Motor neuron (in vitro differentiated cells): ENCODE measurements around the gene NCR2. TPM values are rescaled to one million over a fixed set of nuclear protein-coding genes. Genes with fewer than 3 reads are reported as not detected.

Source experiments
- ATAC-seq, 8 experiments: fragments of 200-7000 bp; cut with Tn5 transposase; replicated peaks in 6 of 8; 2 replicates each; pipeline ENCODE4 v1.8.0; 2021; ENCODE audit warnings: mild to moderate bottlenecking in 8 of 8, moderate library complexity in 8 of 8
- H3K27ac ChIP-seq, 2 donors: fragments of 250-450 bp; sonication (Bioruptor Pico); 2 replicates each; pipeline ENCODE4 v1.9.0; 2021; ENCODE audit warnings: antibody characterized with exemption in 2 of 2, mild to moderate bottlenecking in 2 of 2, moderate library complexity in 1 of 2
- H3K4me1 ChIP-seq, 2 donors: fragments of 250-450 bp; sonication (Bioruptor Pico); replicated peaks in 1 of 2; 2 replicates each; pipeline ENCODE4 v1.6.1; 2021; ENCODE audit warnings: antibody characterized with exemption in 2 of 2, mild to moderate bottlenecking in 2 of 2, moderate library complexity in 1 of 2
- H3K4me3 ChIP-seq, 5 donors: fragments of 250-450 bp; sonication (Bioruptor Pico); 2 replicates each; pipeline ENCODE4 v1.9.0; 2021; ENCODE audit warnings: antibody characterized with exemption in 5 of 5, mild to moderate bottlenecking in 5 of 5, moderate library complexity in 4 of 5
- WGBS, 10 experiments: fragments of 450-650 bp; shearing (Covaris generic); methylation state at CpG; one replicate each; pipeline ENCODE4 v1.0.0; 2022; 5-methylcytosine and 5-hydroxymethylcytosine counted together
- in situ Hi-C, 9 experiments: fragments of 400-800 bp; cut with MboI; loops; one replicate each; pipeline ENCODE4 v1.15.0; 2021; ENCODE audit warnings: low sequenced_read_pairs in 9 of 9, low pct_unique_long_range_greater_than_20kb in 2 of 9; ENCODE audit not compliant: unreplicated experiment in 9 of 9
- total RNA-seq, 8 experiments: library from RNA; unstranded; fragments of 300-600 nt; gene quantifications; 2 replicates each; pipeline versions ENCODE4 v1.2.3 to v1.2.4, GENCODE V29; 2022

NCR2 gene
- total RNA-seq, 8 experiments from 2014 or later, result not detected

DNA sequence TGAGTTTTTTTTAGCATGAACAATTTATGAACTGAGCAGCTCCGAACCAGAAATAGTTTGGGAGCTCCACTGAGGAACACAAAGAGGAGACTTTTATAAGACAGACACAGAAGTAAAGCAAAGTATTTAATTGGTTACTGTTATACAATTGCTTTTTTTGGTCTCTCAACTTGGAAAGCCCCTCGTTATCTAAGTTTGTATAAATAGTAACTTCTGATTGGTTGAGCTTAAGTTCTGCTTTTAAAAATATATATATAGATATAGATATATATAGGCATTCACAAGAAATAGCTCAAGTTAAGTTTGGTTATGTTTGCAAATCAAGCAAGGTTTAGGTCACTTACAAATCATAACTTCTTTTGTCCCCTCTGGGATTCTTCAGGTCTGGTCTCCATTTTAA lies 20.2 kb upstream of the NCR2 start:
- in situ Hi-C loops, result loop anchor here in 2 of 9 experiments (10.0 to 25.0 kb wide), 2 partner anchors 228 to 230 kb away; no protein-coding TSS in a partner anchor
- Histone ChIP-seq H3K4me3 (no peak overlapping the region), H3K4me1 (no peaks in the 10 kb centered on the region), H3K27ac (no peak overlapping the region)
- no peak for ATAC-seq
- WGBS, 10 experiments, result 0 to 81% (median 71%) methylated on average over 2 of the region's 2 CpGs

DNA sequence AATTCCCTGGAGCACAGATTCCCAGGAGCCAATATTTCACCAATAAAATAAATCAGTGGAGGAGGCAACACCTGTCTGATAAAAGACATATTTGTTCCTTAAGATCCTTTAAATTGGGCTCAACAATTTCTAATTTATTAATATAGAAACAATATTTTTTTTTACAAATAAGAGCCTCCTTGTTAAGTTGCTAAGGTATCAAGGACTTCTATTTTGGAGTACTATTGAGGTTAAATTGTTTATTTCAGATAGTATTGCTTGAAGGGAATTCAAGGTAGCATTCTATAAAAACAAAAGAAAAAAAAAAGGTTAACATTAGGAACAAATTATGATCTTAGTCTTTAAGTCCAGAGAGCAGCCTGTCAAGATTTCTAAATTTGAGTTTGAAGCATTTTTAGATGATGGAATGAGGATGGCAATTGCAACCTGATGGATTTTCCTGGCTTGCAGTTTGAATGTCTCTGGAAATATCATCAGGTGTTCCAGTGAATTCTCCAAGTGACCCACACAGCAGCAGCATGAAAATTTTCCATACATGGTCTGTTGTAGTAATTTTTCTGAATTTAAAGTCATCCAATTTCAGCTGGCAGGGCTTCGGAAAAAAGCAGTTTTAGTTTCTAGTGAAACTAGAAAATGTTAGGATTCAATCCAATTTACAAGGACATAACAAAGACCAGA lies 19.3 kb upstream of the NCR2 start:
- in situ Hi-C loops, result loop anchor here in 2 of 9 experiments (10.0 to 25.0 kb wide), 2 partner anchors 229 to 231 kb away; no protein-coding TSS in a partner anchor
- no peak for ATAC-seq
- no peak overlapping the region for H3K4me3 ChIP-seq
- no peak overlapping the region for H3K27ac ChIP-seq
- no peaks in the 10 kb centered on the region for H3K4me1 ChIP-seq
- 0 to 100% (median 78%) methylated on average over 1 of the region's 1 CpG; no CpG with 5 or more reads in 1 of the 10 experiments for WGBS, 10 experiments

DNA sequence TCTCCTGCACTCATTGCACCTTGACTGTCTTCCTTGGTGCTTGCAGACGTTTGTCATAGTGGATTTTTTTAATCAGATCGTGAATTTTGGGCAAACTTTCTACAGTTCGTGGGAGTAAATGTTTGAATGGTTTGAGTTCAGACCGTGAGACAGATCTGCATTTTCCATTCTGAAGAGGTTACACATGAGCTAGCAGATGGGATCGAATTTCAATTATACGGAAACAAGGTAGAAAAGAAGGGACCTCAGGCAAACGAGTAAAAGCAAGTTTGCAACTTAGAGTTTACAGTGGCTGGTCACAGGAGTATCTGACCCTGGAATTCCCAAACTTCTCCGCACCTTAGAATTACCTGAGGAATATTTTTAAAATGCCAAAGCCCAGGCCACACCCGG lies 17.2 kb upstream of the NCR2 start:
- no peak for ATAC-seq
- in situ Hi-C loops, result loop anchor here in 2 of 9 experiments (10.0 to 25.0 kb wide), 2 partner anchors 231 to 233 kb away; no protein-coding TSS in a partner anchor
- Histone ChIP-seq H3K4me3 (no peak overlapping the region), H3K27ac (no peak overlapping the region), H3K4me1 (no peaks in the 10 kb centered on the region)
- WGBS, 10 experiments, result 0 to 80% (median 39%) methylated on average over 1 to 9 of the region's 9 CpGs; no CpG with 5 or more reads in 1 of the 10 experiments

DNA sequence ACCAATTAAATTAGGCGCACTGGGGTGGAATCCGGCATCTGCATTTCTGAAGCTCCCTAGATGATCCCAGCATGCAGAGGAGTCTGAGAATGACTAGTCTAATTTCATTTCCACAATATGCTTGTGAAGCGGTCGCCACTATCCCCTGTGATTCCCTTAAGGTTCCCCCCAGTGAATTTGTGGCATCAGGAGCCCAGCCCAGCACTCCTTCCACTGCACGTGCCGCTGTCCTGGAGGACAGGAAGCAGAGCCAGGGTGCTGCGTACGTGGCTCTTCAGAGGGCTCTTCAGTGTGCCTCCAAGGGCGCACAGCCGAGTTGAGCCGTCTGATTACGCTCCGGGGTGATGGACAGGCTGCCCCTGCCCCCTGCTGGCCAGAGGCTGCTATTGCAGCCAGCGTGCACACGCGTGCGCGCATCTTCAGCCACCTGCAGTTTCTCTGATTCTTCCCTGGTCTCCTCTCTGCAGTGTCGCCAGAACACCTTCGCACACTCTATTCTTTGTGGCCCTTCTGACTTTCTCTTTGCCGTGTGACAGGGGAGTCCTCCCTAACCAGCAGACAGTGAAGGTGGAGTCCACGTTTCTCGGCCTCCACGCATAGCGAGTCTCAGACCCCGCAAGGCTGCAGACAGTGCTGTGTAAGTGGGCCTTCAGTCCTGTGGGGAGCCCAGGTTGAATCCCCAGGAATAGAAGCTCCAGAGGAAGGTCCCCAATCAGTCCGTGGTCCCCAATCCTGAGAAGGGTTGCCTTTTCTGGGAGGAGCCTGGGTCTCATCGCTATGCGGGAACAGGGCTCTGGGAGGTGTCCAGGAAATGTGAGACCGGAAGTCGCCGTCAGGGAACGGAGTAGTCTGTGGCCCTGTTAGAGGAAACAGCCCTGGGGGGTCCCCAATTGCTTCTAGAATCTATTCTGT lies 16.5 kb upstream of the NCR2 start:
- Histone ChIP-seq H3K27ac (no peak overlapping the region), H3K4me3 (no peak overlapping the region), H3K4me1 (no peaks in the 10 kb centered on the region)
- peak; percentile 92 to 99 (median 96) for ATAC-seq
- in situ Hi-C loops, result loop anchor here in 2 of 9 experiments (10.0 to 25.0 kb wide), 2 partner anchors 232 to 234 kb away; no protein-coding TSS in a partner anchor
- WGBS, 10 experiments, result 0 to 61% (median 12%) methylated on average over 2 to 22 of the region's 33 CpGs; no CpG with 5 or more reads in 2 of the 10 experiments

DNA sequence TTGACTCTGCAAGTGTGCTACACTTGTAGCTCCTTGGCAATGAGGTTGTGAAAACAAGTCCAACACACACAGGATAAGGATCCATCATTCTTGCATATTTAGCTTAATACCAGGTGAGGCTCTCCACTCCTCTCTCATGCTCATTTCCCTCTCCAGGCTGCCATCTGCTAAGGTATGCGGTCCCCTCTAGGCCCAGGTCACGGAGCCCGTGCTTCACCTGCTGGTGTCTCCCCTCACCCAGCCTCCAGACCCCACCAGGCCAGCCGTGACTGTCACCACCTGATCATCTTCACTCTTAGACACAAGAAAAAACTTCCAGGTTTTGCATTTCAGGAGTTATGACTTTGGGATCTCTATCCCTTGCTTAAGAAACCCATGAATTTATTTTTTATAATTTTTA lies 14.2 kb upstream of the NCR2 start:
- Histone ChIP-seq H3K4me3 (no peak overlapping the region), H3K27ac (no peak overlapping the region), H3K4me1 (no peaks in the 10 kb centered on the region)
- ATAC-seq, result no peak
- in situ Hi-C loops, result loop anchor here in 1 of 9 experiments (25.0 kb wide), 1 partner anchor 234 kb away; no protein-coding TSS in a partner anchor
- 0 to 80% (median 62%) methylated on average over 1 to 4 of the region's 4 CpGs; no CpG with 5 or more reads in 5 of the 10 experiments for whole genome bisulfite sequencing, 10 experiments

DNA sequence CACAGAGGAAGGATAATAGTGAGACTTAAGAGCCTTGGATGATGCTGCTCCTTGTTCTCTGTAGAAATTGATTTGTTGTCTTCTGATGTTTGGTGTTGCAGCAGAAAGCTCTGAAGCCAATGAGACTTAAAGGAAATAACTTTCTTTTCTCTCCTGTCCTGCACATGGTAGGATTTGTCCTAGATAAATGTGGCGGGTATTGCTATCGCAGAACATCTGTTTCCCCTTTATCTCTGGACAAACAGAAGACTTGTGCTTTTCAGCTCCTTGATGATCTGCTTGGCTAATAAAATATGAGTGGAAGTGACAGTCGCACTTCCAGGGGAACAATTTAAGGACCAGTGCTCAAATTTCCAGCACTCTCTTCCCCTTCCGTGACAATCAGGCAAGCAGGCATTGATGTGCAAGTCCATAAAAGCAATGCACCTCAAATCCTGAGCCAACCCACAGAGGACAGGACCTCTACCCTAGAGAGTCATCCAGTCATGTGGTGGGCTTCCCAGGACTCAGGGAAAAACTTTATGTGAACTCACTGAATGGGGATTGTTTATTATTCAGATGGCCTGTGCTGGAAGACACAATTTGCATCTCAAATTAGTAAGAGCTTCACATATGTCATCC lies 9.9 kb upstream of the NCR2 start:
- ATAC-seq, result no peak
- Histone ChIP-seq H3K27ac (no peak overlapping the region), H3K4me3 (no peak overlapping the region), H3K4me1 (no peaks in the 10 kb centered on the region)
- in situ Hi-C loops, result no loop called here
- WGBS, 10 experiments, result 0 to 100% (median 40%) methylated on average over 1 to 4 of the region's 4 CpGs; no CpG with 5 or more reads in 1 of the 10 experiments

DNA sequence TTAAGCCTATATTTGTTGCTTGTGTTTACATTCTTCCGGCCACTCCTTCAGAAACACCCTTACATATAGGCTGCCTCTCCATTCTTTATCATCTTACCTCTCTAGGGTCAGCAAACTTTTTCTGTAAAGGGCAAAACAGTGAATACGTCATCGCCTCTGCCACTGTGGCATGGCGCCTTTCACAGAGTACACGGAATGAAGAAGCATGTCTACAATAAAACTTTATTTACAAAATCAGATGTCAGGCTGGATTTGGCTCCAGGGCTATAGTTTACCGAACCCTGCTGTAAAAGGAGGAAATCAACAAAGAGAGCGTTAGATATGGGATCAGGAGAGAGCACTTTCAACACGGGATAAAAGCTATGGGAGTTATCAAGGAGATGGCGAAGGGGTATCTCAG lies 9.3 kb upstream of the NCR2 start:
- no peaks in the 10 kb centered on the region for H3K4me1 ChIP-seq
- WGBS, 10 experiments, result 31 to 83% (median 59%) methylated on average over 3 to 9 of the region's 9 CpGs
- H3K4me3 ChIP-seq, result no peak overlapping the region
- in situ Hi-C loops, result no loop called here
- no peak overlapping the region for H3K27ac ChIP-seq
- no peak for ATAC-seq

DNA sequence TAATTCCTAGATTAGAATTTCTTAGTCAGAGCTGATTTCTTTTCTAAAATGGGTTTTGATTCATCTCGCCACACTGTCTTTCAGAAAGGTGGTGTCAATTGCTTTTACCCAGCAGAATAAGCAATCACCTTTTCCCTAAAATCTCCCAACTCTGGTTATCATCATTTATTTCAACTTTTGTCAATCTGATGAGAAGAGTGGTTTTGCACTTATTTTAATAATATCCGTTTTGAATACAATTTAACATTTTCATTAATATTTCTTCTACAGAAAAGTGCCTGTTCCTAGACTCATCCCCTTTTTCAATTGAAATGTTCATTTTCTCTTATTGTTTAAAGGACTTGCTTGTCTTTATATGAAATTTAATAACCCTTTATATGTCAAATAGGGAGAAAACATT lies 8.2 kb upstream of the NCR2 start:
- in situ Hi-C loops, result no loop called here

DNA sequence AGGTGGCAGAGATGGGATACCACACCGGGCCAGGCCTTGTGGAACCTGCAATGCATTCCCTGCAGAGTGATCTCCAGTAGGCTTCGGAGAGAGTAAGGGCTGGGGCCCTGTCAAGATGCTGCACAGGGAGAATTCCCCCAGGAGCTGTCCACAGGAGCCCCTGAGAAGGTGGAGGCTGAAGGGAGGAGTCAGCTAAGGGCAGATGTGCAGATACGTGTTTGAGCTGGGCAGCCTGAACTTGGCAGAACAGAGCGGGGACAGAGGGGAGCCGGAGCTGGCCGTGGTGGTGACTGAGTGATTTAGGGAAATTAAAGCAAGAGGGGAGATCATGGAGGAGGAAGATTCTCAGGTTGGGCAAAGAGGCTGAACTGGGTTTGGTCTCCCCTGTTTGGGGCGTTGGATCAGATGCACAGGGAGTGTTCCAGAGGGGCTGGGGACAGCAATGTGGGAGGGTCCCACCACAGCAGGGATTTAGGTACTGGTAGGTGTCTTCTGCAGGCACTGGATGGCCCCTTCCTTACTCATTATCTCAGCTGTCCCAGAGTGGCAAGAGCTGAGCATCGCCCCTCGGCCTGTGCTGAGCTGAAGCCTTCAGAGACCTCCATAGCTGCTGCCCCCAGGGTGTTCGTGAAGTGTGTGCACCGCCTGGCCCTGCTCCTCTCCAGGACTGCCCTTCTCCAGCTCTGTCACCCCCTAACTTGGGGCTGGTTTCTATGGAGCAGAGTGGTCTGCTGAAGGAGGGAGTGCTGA lies 3.8 kb upstream of the NCR2 start:
- Histone ChIP-seq H3K4me3 (no peak overlapping the region), H3K27ac (no peak overlapping the region), H3K4me1 (no peaks in the 10 kb centered on the region)
- in situ Hi-C loops, result no loop called here
- no peak for ATAC-seq
- WGBS, 10 experiments, result 40 to 100% (median 74%) methylated on average over 2 to 9 of the region's 11 CpGs; no CpG with 5 or more reads in 2 of the 10 experiments

More for the DNA sequence above, 8.2 kb upstream of the NCR2 start:
- 0 to 67% (median 42%) methylated on average over 1 to 2 of the region's 2 CpGs; no CpG with 5 or more reads in 1 of the 10 experiments for WGBS, 10 experiments
- ATAC-seq, result no peak
- no peaks in the 10 kb centered on the region for H3K4me1 ChIP-seq
- no peak overlapping the region for H3K27ac ChIP-seq
- no peak overlapping the region for H3K4me3 ChIP-seq

DNA sequence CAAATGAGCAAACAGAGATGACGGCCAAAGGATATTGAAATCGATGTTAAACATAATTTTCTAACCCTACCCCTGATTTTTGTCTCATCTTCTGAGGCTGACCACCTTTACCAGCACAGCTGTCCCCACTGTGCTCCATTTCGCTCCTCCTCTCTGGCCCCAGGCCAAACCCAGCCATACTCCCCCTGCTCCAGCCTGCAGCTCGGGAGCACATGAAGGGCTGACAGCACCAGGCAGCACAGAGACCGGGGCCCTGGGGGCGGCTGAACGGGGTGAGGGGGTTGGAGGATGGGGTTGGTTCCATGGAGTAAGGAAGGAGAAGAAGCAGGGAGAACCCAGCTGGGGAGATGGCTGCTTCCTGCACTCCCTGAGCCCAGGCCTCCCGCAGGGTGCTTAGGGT lies 3.2 kb upstream of the NCR2 start:
- H3K4me3 ChIP-seq, result no peak overlapping the region
- WGBS, 10 experiments, result 40 to 100% (median 61%) methylated on average over 1 to 7 of the region's 8 CpGs; no CpG with 5 or more reads in 5 of the 10 experiments
- in situ Hi-C loops, result no loop called here
- peak in 1 of 8 experiments; percentile 19 for ATAC-seq
- H3K27ac ChIP-seq, result no peak overlapping the region
- H3K4me1 ChIP-seq, result no peaks in the 10 kb centered on the region

DNA sequence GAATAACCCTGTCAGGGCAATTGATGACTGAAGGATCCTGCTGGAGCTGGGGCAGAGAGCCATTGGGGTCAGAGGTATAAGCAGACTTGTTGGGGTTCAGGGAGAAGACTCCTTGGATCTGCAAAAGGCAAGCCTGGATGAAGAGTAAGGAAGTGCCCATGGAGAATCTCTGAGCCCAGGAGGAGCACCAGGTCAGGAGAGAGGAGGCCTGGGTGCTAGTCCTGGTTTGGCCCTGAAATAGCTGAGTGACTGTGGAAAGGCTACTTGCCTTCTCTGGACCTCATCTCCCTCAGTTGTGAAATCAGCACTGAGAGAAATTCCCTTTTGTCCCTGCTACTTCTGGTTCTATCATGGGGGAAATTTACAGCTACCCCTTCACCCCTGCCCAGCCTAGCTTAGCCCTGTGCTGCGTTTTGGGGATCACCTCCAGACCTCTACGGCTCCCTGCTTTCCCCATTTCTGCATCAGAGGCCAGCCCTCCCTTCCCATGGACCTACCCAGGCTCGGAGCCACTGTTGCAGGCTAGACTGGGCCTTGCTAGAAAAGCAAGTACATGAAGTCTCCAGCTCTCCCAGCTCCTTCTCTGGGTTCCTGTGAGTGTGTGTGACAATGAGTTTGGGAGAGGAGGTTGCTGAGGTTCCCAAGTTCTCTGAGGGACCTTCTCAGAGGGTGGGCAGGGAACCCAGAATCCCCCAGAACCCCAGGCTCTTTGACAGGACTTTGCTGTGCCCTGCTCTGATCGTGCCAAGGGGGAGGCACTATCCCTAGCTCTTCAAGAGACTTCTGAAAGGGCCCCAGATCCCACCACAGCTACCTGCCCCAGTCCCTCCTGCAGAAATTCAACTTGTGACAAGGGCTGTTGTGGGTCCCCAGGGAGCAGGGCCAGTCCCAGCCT lies 2.3 kb upstream of the NCR2 start:
- 0 to 100% (median 30%) methylated on average over 1 to 2 of the region's 4 CpGs; no CpG with 5 or more reads in 6 of the 10 experiments for WGBS, 10 experiments
- in situ Hi-C loops, result no loop called here

More for the DNA sequence above, 2.3 kb upstream of the NCR2 start:
- no peaks in the 10 kb centered on the region for H3K4me1 ChIP-seq
- H3K27ac ChIP-seq, result no peak overlapping the region
- ATAC-seq, result no peak
- H3K4me3 ChIP-seq, result no peak overlapping the region
